Measurements from ENCODE around the gene PELI2. TPM values are rescaled to one million over a fixed set of nuclear protein-coding genes. Genes with fewer than 3 reads are reported as not detected.

PELI2 gene
- total RNA-seq, 1 experiment from 2014 or later = 19.5 TPM

- CTCF ChIA-PET = no interaction called here
- Mint-ChIP-seq H3K27ac (ENCODE audit: unreplicated experiment) (no peak overlapping the region), H3K4me1 (ENCODE audit: low read depth, unreplicated experiment) (peaks cover 12% of the 10 kb centered on the region), H3K4me3 (ENCODE audit: low read depth, unreplicated experiment) (no peak overlapping the region), H3K9me3 (ENCODE audit: low read depth, unreplicated experiment) (no peaks in the 10 kb centered on the region), H3K36me3 (ENCODE audit: insufficient read depth, unreplicated experiment) (no peaks in the 10 kb centered on the region), H3K27me3 (ENCODE audit: unreplicated experiment) (no peaks in the 10 kb centered on the region)
- BruUV-seq (replicated peaks) = no TSS peak
- TF ChIP-seq, protein P1, sequence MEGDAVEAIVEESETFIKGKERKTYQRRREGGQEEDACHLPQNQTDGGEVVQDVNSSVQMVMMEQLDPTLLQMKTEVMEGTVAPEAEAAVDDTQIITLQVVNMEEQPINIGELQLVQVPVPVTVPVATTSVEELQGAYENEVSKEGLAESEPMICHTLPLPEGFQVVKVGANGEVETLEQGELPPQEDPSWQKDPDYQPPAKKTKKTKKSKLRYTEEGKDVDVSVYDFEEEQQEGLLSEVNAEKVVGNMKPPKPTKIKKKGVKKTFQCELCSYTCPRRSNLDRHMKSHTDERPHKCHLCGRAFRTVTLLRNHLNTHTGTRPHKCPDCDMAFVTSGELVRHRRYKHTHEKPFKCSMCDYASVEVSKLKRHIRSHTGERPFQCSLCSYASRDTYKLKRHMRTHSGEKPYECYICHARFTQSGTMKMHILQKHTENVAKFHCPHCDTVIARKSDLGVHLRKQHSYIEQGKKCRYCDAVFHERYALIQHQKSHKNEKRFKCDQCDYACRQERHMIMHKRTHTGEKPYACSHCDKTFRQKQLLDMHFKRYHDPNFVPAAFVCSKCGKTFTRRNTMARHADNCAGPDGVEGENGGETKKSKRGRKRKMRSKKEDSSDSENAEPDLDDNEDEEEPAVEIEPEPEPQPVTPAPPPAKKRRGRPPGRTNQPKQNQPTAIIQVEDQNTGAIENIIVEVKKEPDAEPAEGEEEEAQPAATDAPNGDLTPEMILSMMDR (IDR thresholded peaks at IDR 0.05; ENCODE audit: unreplicated experiment) = no peak
- intact Hi-C loops (cut with micrococcal nuclease; ENCODE audit: unreplicated experiment) = no loop called here
- no peak for DNase-seq
Observed at GRCh38 chr14:56156096-56156495, 37.9 kb downstream of the PELI2 start.

DNA sequence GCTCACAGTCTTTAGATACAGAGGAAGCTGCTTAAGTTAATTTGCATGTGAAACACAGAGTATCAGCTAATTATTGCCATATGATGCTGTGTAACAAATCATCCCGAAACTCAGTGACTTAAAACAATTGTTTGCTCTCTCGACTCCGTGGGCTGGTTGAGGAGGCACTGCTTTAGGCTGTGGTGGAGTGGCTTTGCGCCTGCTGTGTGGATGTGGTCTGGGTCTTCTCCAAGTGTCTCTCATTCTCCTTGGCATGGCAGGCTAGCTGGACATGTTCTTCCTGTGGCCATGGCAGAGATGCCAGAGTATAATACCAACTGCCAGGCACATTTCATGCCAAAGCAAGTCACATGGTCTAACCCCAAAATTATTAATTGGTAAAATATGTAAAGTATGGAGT lies 40.9 kb downstream of the PELI2 start:
- Mint-ChIP-seq H3K27ac (ENCODE audit: unreplicated experiment) (no peak overlapping the region), H3K4me3 (ENCODE audit: low read depth, unreplicated experiment) (no peak overlapping the region), H3K27me3 (ENCODE audit: unreplicated experiment) (no peaks in the 10 kb centered on the region), H3K4me1 (ENCODE audit: low read depth, unreplicated experiment) (peaks cover 12% of the 10 kb centered on the region), H3K9me3 (ENCODE audit: low read depth, unreplicated experiment) (peaks cover 5% of the 10 kb centered on the region), H3K36me3 (ENCODE audit: insufficient read depth, unreplicated experiment) (no peaks in the 10 kb centered on the region)
- BruUV-seq (replicated peaks) = no TSS peak
- DNase-seq = no peak
- TF ChIP-seq, protein P1 (IDR thresholded peaks at IDR 0.05; ENCODE audit: unreplicated experiment) = no peak
- CTCF ChIA-PET = no interaction called here
- intact Hi-C loops (cut with micrococcal nuclease; ENCODE audit: unreplicated experiment) = no loop called here

GRCh38 chr14:56160088-56160487 lies 41.9 kb downstream of the PELI2 start:
- BruUV-seq (replicated peaks) = no TSS peak
- peaks cover 12% of the 10 kb centered on the region for H3K4me1 Mint-ChIP-seq (ENCODE audit: low read depth, unreplicated experiment)
- H3K36me3 Mint-ChIP-seq (ENCODE audit: insufficient read depth, unreplicated experiment) = no peaks in the 10 kb centered on the region
- CTCF ChIA-PET = interaction anchor here (0.7 kb wide), 1 partner anchor 280 kb away, joined by 4 read pairs; no protein-coding TSS in a partner anchor
- DNase-seq = no peak
- H3K9me3 Mint-ChIP-seq (ENCODE audit: low read depth, unreplicated experiment) = peaks cover 10% of the 10 kb centered on the region
- H3K27ac Mint-ChIP-seq (ENCODE audit: unreplicated experiment) = no peak overlapping the region
- TF ChIP-seq, protein P1 (IDR thresholded peaks at IDR 0.05; ENCODE audit: unreplicated experiment) = no peak
- no peak overlapping the region for H3K4me3 Mint-ChIP-seq (ENCODE audit: low read depth, unreplicated experiment)
- intact Hi-C loops (cut with micrococcal nuclease; ENCODE audit: unreplicated experiment) = no loop called here
- no peaks in the 10 kb centered on the region for H3K27me3 Mint-ChIP-seq (ENCODE audit: unreplicated experiment)

- intact Hi-C loops (cut with micrococcal nuclease; ENCODE audit: unreplicated experiment) = no loop called here
- no TSS peak for BruUV-seq (replicated peaks)
- TF ChIP-seq, protein P1 (IDR thresholded peaks at IDR 0.05; ENCODE audit: unreplicated experiment) = no peak
Observed at GRCh38 chr14:56161658-56162057, 43.4 kb downstream of the PELI2 start.

More at GRCh38 chr14:56161658-56162057, 43.4 kb downstream of the PELI2 start:
- Mint-ChIP-seq H3K36me3 (ENCODE audit: insufficient read depth, unreplicated experiment) (no peaks in the 10 kb centered on the region), H3K27ac (ENCODE audit: unreplicated experiment) (no peak overlapping the region), H3K4me3 (ENCODE audit: low read depth, unreplicated experiment) (no peak overlapping the region), H3K4me1 (ENCODE audit: low read depth, unreplicated experiment) (peaks cover 12% of the 10 kb centered on the region), H3K9me3 (ENCODE audit: low read depth, unreplicated experiment) (peaks cover 16% of the 10 kb centered on the region), H3K27me3 (ENCODE audit: unreplicated experiment) (no peaks in the 10 kb centered on the region)
- DNase-seq = no peak
- CTCF ChIA-PET = no interaction called here
